ENCODE data around the gene PARD3. TPM values are rescaled to one million over a fixed set of nuclear protein-coding genes. Genes with fewer than 3 reads are reported as not detected.

Gene PARD3
- total and polyA plus RNA-seq, 2 donors (not counting 3 experiments of a cell fraction or from before 2014, with no cell fraction given): 7.3 to 24.1 TPM

- TF ChIP-seq GATA2 (IDR thresholded peaks at IDR 0.05; ENCODE audit: insufficient read depth, insufficient read length, low read depth, low read length): no peak
- no peak for TF ChIP-seq POLR2AphosphoS5 (IDR thresholded peaks at IDR 0.05; ENCODE audit: insufficient read depth, low read depth, low read length)
- TF ChIP-seq EZH2 (IDR thresholded peaks at IDR 0.05; ENCODE audit: borderline replicate concordance, low read depth, low read length, severe bottlenecking): no peak
- no peak for TF ChIP-seq POLR2A (IDR thresholded peaks at IDR 0.05; ENCODE audit: low read depth, low read length)
- TF ChIP-seq MAX (IDR thresholded peaks at IDR 0.05; ENCODE audit: insufficient read depth, insufficient read length): no peak
- no peak for TF ChIP-seq MYC (IDR thresholded peaks at IDR 0.05; ENCODE audit: low read depth, low read length)
- no peak for TF ChIP-seq CTCF (IDR thresholded peaks at IDR 0.05; ENCODE audit: extremely low read depth in 1 of 2, insufficient read depth in 1 of 2, low read depth in 1 of 2, low read length in 2 of 2)
- no peak for TF ChIP-seq FOS (IDR thresholded peaks at IDR 0.05; ENCODE audit: borderline replicate concordance, insufficient read depth, low read length)
- no peak overlapping the region for H2AFZ ChIP-seq (ENCODE audit: low read depth, low read length)
- no peaks in the 10 kb centered on the region for H3K9me3 ChIP-seq (replicated peaks; ENCODE audit: control insufficient read depth, insufficient read depth, low read length)
- FAIRE-seq (no peak), DNase-seq (ENCODE audit: low read depth, low spot score) (no peak)
- H3K4me3 ChIP-seq (replicated peaks in 1 of 3; ENCODE audit: insufficient read depth in 1 of 3, low read depth in 1 of 3, low read length in 3 of 3): no peak overlapping the region
- H3K4me1 ChIP-seq (ENCODE audit: control insufficient read depth, extremely low read depth, insufficient read depth, low read length): no peaks in the 10 kb centered on the region
- H3K27ac ChIP-seq (ENCODE audit: insufficient read depth, low read depth, low read length): no peak overlapping the region
- no peaks in the 10 kb centered on the region for H3K79me2 ChIP-seq (ENCODE audit: control insufficient read depth, insufficient read depth, low read length)
- intact Hi-C loops (cut with micrococcal nuclease): no loop called here
- H3K9me1 ChIP-seq (replicated peaks; ENCODE audit: control insufficient read depth, extremely low read depth, insufficient read depth, low read length): no peaks in the 10 kb centered on the region
- POLR2A ChIA-PET: no interaction called here
- dilution Hi-C loops (cut with MboI; ENCODE audit: extremely low pct_ligation_motif_present, low sequenced_read_pairs): no loop called here
- no peaks in the 10 kb centered on the region for H3K27me3 ChIP-seq (ENCODE audit: control insufficient read depth in 2 of 2, insufficient read depth in 2 of 2, low read length in 2 of 2)
- H3K4me2 ChIP-seq (ENCODE audit: insufficient read depth, low read length): no peak overlapping the region
- no peaks in the 10 kb centered on the region for H3K36me3 ChIP-seq (ENCODE audit: control insufficient read depth in 2 of 2, extremely low read depth in 1 of 2, insufficient read depth in 2 of 2, low read length in 2 of 2)
- no TSS peak for BruUV-seq (replicated peaks)
- H4K20me1 ChIP-seq (replicated peaks; ENCODE audit: control insufficient read depth, extremely low read depth, insufficient read depth, low read length): no peaks in the 10 kb centered on the region
- CTCF ChIA-PET: no interaction called here
- H3K9ac ChIP-seq (replicated peaks; ENCODE audit: extremely low read depth, insufficient read depth, low read length): no peak overlapping the region
Observed at GRCh38 chr10:34203966-34204630, 611.0 kb downstream of the PARD3 start.
